Neural cell (in vitro differentiated cells): ENCODE results near the gene DONSON. TPM values are rescaled to one million over a fixed set of nuclear protein-coding genes. Genes with fewer than 3 reads are reported as not detected.

ENCODE experiments used
- H2AFZ ChIP-seq: fragments of 200-600, 300-800 bp; sonication (generic), shearing (Covaris generic); 2 replicates; pipeline ENCODE4 v1.6.0; 2014; ENCODE audit warnings: low read depth, mild to moderate bottlenecking, antibody characterized with exemption, low read length, moderate library complexity
- H3F3A ChIP-seq: fragments of 200-600 bp; shearing (Covaris generic); 2 replicates; pipeline ENCODE4 v1.6.1; 2016; ENCODE audit warnings: mild to moderate bottlenecking, moderate library complexity, mixed read lengths, antibody characterized with exemption, low read length; ENCODE audit not compliant: insufficient read depth, poor library complexity, severe bottlenecking
- H3K27ac ChIP-seq: fragments of 200-600, 300-800 bp; sonication (generic), shearing (Covaris generic); 2 replicates; pipeline ENCODE4 v1.5.1; 2014; ENCODE audit warnings: mild to moderate bottlenecking, low read length, moderate library complexity
- H3K27me3 ChIP-seq: fragments of 300-800, 200-600 bp; sonication (generic), shearing (Covaris generic); 2 replicates; pipeline ENCODE4 v1.6.0; 2014; ENCODE audit warnings: mild to moderate bottlenecking, low read depth, low read length, moderate library complexity; ENCODE audit not compliant: insufficient read depth
- H3K36me3 ChIP-seq: fragments of 300-800, 200-600 bp; sonication (generic), shearing (Covaris generic); 2 replicates; pipeline ENCODE4 v1.5.1; 2014; ENCODE audit warnings: mild to moderate bottlenecking, antibody characterized with exemption, low read length, moderate library complexity; ENCODE audit not compliant: insufficient read depth
- H3K4me2 ChIP-seq: fragments of 300-800, 200-600 bp; sonication (generic), shearing (Covaris generic); 2 replicates; pipeline ENCODE4 v1.6.0; 2014; ENCODE audit warnings: mild to moderate bottlenecking, low read length
- H3K4me3 ChIP-seq: fragments of 300-800, 200-600 bp; sonication (generic), shearing (Covaris generic); 2 replicates; pipeline ENCODE4 v1.5.1; 2014; ENCODE audit warnings: mild to moderate bottlenecking, low read length, moderate library complexity
- H3K79me2 ChIP-seq: fragments of 200-600 bp; shearing (Covaris generic); replicated peaks from 2 replicates; pipeline ENCODE4 v1.6.0; 2014; ENCODE audit warnings: mild to moderate bottlenecking, low read length, moderate library complexity; ENCODE audit not compliant: insufficient read depth
- H3K9ac ChIP-seq: fragments of 300-800, 200-600 bp; sonication (generic), shearing (Covaris generic); 2 replicates; pipeline ENCODE4 v1.6.1; 2016; ENCODE audit warnings: mild to moderate bottlenecking, low read length, mixed read lengths
- H3K9me2 ChIP-seq: fragments of 200-600 bp; shearing (Covaris generic); 2 replicates; pipeline ENCODE4 v1.6.1; 2016; ENCODE audit warnings: mild to moderate bottlenecking, low read length, mixed read lengths; ENCODE audit not compliant: insufficient read depth
- H3K9me3 ChIP-seq: fragments of 200-600, 300-800 bp; sonication (generic), shearing (Covaris generic); 2 replicates; pipeline ENCODE4 v1.6.1; 2016; ENCODE audit warnings: mild to moderate bottlenecking, mixed run types, low read length, moderate library complexity, mixed read lengths
- H4K20me1 ChIP-seq: fragments of 200-600 bp; shearing (Covaris generic); 2 replicates; pipeline ENCODE4 v1.6.1; 2016; ENCODE audit warnings: mild to moderate bottlenecking, mixed run types; ENCODE audit not compliant: insufficient read depth
- EP300 ChIP-seq: fragments of 450-650 bp; conservative IDR thresholded peaks from 2 replicates; pipeline ENCODE4 v1.6.1; 2014; ENCODE audit warnings: antibody characterized with exemption, mild to moderate bottlenecking, moderate library complexity; ENCODE audit not compliant: poor library complexity, severe bottlenecking
- EZH2 ChIP-seq: fragments of 200-600, 300-800 bp; shearing (Covaris generic), sonication (generic); IDR thresholded peaks from 2 replicates; pipeline ENCODE4 v1.6.1; 2014; ENCODE audit warnings: antibody characterized with exemption, low read length, borderline replicate concordance, mild to moderate bottlenecking; ENCODE audit not compliant: insufficient read depth, poor library complexity, severe bottlenecking
- MXI1 ChIP-seq: fragments of 450-650 bp; conservative IDR thresholded peaks from 2 replicates; pipeline ENCODE4 v1.6.1; 2014; ENCODE audit warnings: antibody characterized with exemption, mild to moderate bottlenecking; ENCODE audit not compliant: poor library complexity, severe bottlenecking
- POLR2AphosphoS5 ChIP-seq: IDR thresholded peaks from 2 replicates; pipeline ENCODE4 v1.6.1; 2012
- RAD21 ChIP-seq: fragments of 450-650 bp; conservative IDR thresholded peaks from 2 replicates; pipeline ENCODE4 v1.6.1; 2014; ENCODE audit warnings: antibody characterized with exemption, mild to moderate bottlenecking, moderate library complexity
- REST ChIP-seq: IDR thresholded peaks from 2 replicates; pipeline ENCODE4 v1.6.1; 2012; ENCODE audit warnings: borderline replicate concordance
- SMC3 ChIP-seq: fragments of 450-650 bp; conservative IDR thresholded peaks from 2 replicates; pipeline ENCODE4 v1.6.1; 2014; ENCODE audit warnings: antibody characterized with exemption, mild to moderate bottlenecking, moderate library complexity; ENCODE audit not compliant: poor library complexity
- TAF1 ChIP-seq: IDR thresholded peaks from 2 replicates; pipeline ENCODE4 v1.6.1; 2012; ENCODE audit warnings: low read depth
- polyA plus RNA-seq: library from polyadenylated mRNA; depleted of rRNA; stranded (reverse); fragments of >200 nt; gene quantifications from 2 replicates; pipeline ENCODE4 v1.2.3, GENCODE V29; 2014
- TF ChIP-seq, protein P1 (sequence below): fragments of 450-650 bp; IDR thresholded peaks from 2 replicates; pipeline ENCODE4 v1.5.1; 2014; ENCODE audit warnings: antibody characterized with exemption, mild to moderate bottlenecking, moderate library complexity; ENCODE audit not compliant: poor library complexity, severe bottlenecking

The DONSON gene
- polyA plus RNA-seq, 1 donor from 2014 or later = 46.2 TPM

DNA sequence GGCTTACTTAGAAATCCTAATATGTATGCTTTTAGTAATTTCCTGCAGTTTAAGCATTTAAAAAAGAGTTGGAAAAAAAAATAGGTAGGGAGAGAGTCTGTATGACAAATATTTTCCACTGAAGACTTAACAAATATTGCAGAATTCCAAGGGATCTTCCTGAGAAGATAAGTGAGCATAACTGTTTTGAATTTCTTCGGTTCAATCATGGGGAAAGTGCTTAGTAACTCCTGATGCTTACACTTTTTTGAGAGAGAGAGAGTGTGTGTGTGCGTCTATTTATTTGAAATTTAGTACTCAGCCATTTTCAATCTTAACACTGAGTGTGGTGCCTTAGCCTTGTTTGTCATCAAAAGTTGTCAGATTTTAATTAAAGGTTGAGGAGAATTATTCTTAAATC is 27.1 kb downstream of the DONSON start:
- H4K20me1 ChIP-seq = no peaks in the 10 kb centered on the region

GRCh38 chr21:33560965-33561364 is 27.5 kb downstream of the DONSON start:
- Histone ChIP-seq H3K9me3 (no peaks in the 10 kb centered on the region), H3K4me2 (no peak overlapping the region), H4K20me1 (no peaks in the 10 kb centered on the region), H3K27ac (no peak overlapping the region), H3F3A (no peaks in the 10 kb centered on the region), H3K4me3 (no peak overlapping the region), H3K36me3 (peaks cover 12% of the 10 kb centered on the region), H3K27me3 (no peaks in the 10 kb centered on the region), H3K9me2 (no peaks in the 10 kb centered on the region), H2AFZ (no peak overlapping the region), H3K9ac (no peak overlapping the region), H3K79me2 (peaks cover 32% of the 10 kb centered on the region)
- no peak for TF ChIP-seq MXI1
- no peak for TF ChIP-seq POLR2AphosphoS5
- no peak for TF ChIP-seq REST
- no peak for TF ChIP-seq EZH2
- TF ChIP-seq TAF1 = no peak
- TF ChIP-seq EP300 = no peak
- TF ChIP-seq, protein P1, sequence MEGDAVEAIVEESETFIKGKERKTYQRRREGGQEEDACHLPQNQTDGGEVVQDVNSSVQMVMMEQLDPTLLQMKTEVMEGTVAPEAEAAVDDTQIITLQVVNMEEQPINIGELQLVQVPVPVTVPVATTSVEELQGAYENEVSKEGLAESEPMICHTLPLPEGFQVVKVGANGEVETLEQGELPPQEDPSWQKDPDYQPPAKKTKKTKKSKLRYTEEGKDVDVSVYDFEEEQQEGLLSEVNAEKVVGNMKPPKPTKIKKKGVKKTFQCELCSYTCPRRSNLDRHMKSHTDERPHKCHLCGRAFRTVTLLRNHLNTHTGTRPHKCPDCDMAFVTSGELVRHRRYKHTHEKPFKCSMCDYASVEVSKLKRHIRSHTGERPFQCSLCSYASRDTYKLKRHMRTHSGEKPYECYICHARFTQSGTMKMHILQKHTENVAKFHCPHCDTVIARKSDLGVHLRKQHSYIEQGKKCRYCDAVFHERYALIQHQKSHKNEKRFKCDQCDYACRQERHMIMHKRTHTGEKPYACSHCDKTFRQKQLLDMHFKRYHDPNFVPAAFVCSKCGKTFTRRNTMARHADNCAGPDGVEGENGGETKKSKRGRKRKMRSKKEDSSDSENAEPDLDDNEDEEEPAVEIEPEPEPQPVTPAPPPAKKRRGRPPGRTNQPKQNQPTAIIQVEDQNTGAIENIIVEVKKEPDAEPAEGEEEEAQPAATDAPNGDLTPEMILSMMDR = no peak
- TF ChIP-seq SMC3 = no peak

More for the DNA sequence above, 27.1 kb downstream of the DONSON start:
- Histone ChIP-seq H3F3A (no peaks in the 10 kb centered on the region), H3K27ac (no peak overlapping the region), H3K36me3 (peaks cover 12% of the 10 kb centered on the region), H3K9me3 (no peaks in the 10 kb centered on the region), H2AFZ (no peak overlapping the region), H3K9me2 (no peaks in the 10 kb centered on the region), H3K27me3 (no peaks in the 10 kb centered on the region), H3K9ac (no peak overlapping the region), H3K4me2 (no peak overlapping the region), H3K4me3 (no peak overlapping the region), H3K79me2 (peaks cover 29% of the 10 kb centered on the region)
- no peak for TF ChIP-seq EZH2
- TF ChIP-seq SMC3 = no peak
- TF ChIP-seq POLR2AphosphoS5 = no peak
- TF ChIP-seq, protein P1 = no peak
- TF ChIP-seq EP300 = no peak
- no peak for TF ChIP-seq REST
- no peak for TF ChIP-seq RAD21
- no peak for TF ChIP-seq TAF1
- no peak for TF ChIP-seq MXI1
